NCI-H226 (cell line): ENCODE data around the gene KMT5B.

Experiments
- DNase-seq: peaks from one replicate; pipeline ENCODE4 v3.0.0-alpha.2; 2015

The KMT5B gene

GRCh38 chr11:68215524-68216170 is 2.6 kb upstream of the KMT5B start:
- no peak for DNase-seq

- DNase-seq = no peak
Measured at GRCh38 chr11:68215087-68215445, 2.0 kb upstream of the KMT5B start.

DNA sequence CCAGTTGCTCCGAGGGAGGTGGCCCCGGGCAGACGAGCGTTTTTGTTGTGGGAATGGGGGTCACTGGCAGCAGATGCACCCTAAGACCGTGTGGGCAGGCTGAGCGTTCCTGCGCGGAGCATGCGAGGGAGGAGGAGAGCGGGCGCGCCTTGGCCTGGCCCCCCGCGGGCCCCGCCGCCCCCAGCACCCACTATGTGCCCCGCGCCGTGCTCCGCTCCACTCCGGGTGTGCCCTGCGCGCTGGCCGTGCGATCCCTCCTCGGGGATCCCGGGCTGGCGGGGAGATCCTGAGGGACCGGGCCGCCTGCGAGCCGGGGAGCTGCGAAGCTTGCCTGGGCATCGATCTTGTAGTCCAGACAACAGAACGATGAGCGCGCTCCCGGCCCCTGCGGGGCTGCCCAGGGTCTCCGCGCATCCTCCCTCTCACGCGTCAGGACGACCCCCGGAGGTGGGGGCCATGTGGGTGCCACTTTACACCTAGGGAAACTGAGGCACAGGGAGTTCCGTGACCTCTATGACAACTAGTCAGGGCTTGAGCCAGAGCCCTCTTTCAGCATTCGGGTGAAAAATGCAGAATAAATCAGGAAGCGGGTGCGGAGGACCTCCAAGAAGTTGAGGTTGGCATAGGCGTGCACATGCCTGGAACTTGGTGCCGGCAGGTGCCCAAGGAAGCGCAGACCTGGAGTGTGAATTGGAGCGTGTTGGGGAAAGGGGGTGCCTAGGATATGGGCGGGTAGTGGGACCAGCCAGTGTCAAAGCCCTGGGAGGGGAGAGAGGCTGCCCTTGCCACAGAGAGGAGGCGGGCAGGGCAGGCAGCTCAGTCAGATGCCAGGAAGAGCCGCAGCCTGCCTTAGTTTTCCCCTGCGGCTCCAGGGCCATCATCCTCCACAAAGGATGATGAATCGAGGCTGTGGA is 1.3 kb upstream of the KMT5B start:
- no peak for DNase-seq

GRCh38 chr11:68213555-68214172 is 568 bp upstream of the KMT5B start:
- peak; percentile 92 for DNase-seq

GRCh38 chr11:68212421-68213134 is 518 bp downstream of the KMT5B start:
- peak; percentile 70 for DNase-seq

GRCh38 chr11:68211546-68211945 is 1.6 kb downstream of the KMT5B start:
- no peak for DNase-seq

GRCh38 chr11:68206211-68206610 is 6.9 kb downstream of the KMT5B start:
- DNase-seq = peak; percentile 26

GRCh38 chr11:68204402-68204801 is 8.7 kb downstream of the KMT5B start:
- DNase-seq = no peak

- DNase-seq = no peak
Measured at GRCh38 chr11:68202165-68202564, 10.9 kb downstream of the KMT5B start.

DNA sequence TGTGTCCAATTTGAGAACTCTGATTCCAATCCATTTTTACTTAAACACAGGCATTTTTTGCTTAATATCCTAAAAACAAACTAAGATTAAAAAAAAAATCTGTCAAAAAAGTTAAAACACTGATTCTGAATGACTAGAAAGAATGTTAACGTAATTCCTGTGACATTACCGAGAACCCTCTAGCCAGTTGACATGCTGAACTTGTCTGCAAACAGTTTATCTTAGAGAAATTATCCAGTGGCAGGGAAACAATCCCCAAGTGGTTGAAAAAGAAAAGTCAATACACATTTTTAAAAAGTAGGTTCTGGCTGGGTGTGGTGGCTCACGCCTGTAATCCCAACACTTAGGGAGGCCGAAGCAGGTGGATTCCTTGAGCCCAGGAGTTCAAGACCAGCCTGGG is 11.6 kb downstream of the KMT5B start:
- no peak for DNase-seq

- DNase-seq = peak; percentile 33
Measured at GRCh38 chr11:68200639-68201038, 12.5 kb downstream of the KMT5B start.

GRCh38 chr11:68199295-68199987 is 13.7 kb downstream of the KMT5B start:
- DNase-seq = no peak

DNA sequence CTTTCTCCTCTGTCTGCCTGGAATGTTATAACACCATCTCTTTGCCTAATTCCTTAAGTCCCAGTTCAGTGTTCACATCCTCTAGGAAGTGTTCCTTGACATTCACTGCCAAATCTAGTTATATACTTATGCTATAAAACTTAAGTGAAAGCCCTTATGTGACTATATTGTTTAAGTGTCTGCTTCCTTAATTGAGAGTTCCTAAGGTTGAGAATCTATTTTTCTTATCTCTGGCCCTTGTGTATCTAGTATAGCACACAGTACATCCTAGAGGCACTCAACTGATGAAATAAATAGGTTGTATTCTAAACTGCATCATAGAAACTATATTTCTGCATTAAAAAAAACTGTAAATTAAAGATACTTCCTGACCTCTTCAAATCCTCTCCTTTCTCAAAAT is 16.9 kb downstream of the KMT5B start:
- no peak for DNase-seq

DNA sequence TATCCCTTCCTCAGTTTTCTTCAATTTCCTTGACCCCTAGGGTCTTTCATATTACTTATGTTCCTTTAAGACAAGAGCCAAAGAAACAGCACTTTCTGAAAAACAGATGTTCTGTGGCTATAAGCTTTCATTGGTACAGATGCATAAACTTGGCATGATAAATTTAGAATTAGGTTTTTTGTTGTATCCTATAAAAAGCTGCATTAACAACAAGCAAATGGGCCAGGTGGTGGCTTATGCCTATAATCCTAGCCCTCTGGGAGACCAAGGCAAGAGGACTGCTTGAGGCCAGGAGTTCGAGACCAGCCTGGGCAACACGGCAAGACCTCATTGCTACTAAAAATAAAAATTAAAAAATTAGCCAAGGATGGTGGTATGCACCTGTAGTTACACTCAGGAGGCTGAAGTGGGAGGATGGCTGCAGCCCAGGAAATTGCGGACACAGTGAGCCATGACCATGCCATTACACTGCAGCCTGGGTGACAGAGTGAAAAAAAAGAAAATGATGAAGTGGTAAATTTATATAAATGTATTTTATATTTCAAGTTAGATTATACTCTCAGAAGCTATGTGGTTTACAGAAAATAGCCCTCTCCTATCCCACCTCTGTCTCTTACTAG is 18.3 kb downstream of the KMT5B start:
- DNase-seq = no peak

GRCh38 chr11:68193018-68193417 is 20.1 kb downstream of the KMT5B start:
- DNase-seq = no peak

GRCh38 chr11:68191661-68192579 is 21.2 kb downstream of the KMT5B start:
- peak; percentile 20 for DNase-seq

GRCh38 chr11:68189888-68190287 is 23.2 kb downstream of the KMT5B start:
- DNase-seq = no peak

DNA sequence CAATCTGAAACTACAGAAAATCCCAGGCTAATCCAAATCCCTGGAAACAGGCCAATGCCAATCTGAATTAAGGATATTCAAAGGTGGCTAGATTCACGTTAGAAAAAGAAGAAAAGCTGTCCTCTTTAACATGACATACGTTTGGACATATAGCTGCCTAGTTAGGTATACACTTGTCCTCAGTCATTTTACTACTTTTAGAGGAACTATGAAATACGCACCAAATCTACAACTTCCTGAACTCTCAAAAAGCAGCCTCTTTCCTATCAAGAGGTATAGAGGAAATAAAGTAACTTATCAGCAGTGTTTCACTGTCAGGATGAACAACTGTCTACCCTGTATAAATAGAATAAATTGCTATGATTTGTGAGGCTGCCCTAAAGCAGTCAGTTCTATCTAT is 24.0 kb downstream of the KMT5B start:
- no peak for DNase-seq

GRCh38 chr11:68186061-68186460 is 27.0 kb downstream of the KMT5B start:
- no peak for DNase-seq

- no peak for DNase-seq
Measured at GRCh38 chr11:68181719-68182451, 31.2 kb downstream of the KMT5B start.
